GM19455 (cell line): ENCODE results near the gene AUTS2.

ENCODE experiments used
- ATAC-seq: cut with Tn5 transposase; IDR thresholded peaks from one replicate; pipeline ENCODE4 v1.9.1; 2021; ENCODE audit not compliant: unreplicated experiment

The AUTS2 gene

GRCh38 chr7:70016044-70016770 lies 417.9 kb downstream of the AUTS2 start:
- ATAC-seq, result no peak

- ATAC-seq, result no peak
These were observed 419.1 kb downstream of the AUTS2 start for GRCh38 chr7:70017357-70017756.

- ATAC-seq, result no peak
These were observed 420.4 kb downstream of the AUTS2 start for GRCh38 chr7:70018700-70019099.

- ATAC-seq, result no peak
These were observed 429.6 kb downstream of the AUTS2 start for GRCh38 chr7:70027867-70028266.

GRCh38 chr7:70028620-70029019 lies 430.3 kb downstream of the AUTS2 start:
- ATAC-seq, result no peak

GRCh38 chr7:70029993-70030392 lies 431.7 kb downstream of the AUTS2 start:
- no peak for ATAC-seq

- ATAC-seq, result no peak
These were observed 432.5 kb downstream of the AUTS2 start for GRCh38 chr7:70030745-70031144.

GRCh38 chr7:70031245-70031644 lies 433.0 kb downstream of the AUTS2 start:
- ATAC-seq, result no peak

- ATAC-seq, result no peak
These were observed 434.4 kb downstream of the AUTS2 start for GRCh38 chr7:70032649-70033048.

GRCh38 chr7:70033226-70033625 lies 435.0 kb downstream of the AUTS2 start:
- ATAC-seq, result no peak

- no peak for ATAC-seq
These were observed 436.7 kb downstream of the AUTS2 start for GRCh38 chr7:70034999-70035398.

GRCh38 chr7:70035519-70035918 lies 437.2 kb downstream of the AUTS2 start:
- ATAC-seq, result no peak

- no peak for ATAC-seq
These were observed 437.7 kb downstream of the AUTS2 start for GRCh38 chr7:70035955-70036354.

- ATAC-seq, result no peak
These were observed 438.4 kb downstream of the AUTS2 start for GRCh38 chr7:70036695-70037094.

GRCh38 chr7:70037171-70037933 lies 439.1 kb downstream of the AUTS2 start:
- ATAC-seq, result no peak

- no peak for ATAC-seq
These were observed 441.8 kb downstream of the AUTS2 start for GRCh38 chr7:70040051-70040450.

GRCh38 chr7:70040970-70041766 lies 442.9 kb downstream of the AUTS2 start:
- ATAC-seq, result no peak

GRCh38 chr7:70042533-70042932 lies 444.3 kb downstream of the AUTS2 start:
- ATAC-seq, result no peak

GRCh38 chr7:70043015-70043538 lies 444.8 kb downstream of the AUTS2 start:
- ATAC-seq, result no peak

GRCh38 chr7:70044064-70044463 lies 445.8 kb downstream of the AUTS2 start:
- no peak for ATAC-seq

- no peak for ATAC-seq
These were observed 446.2 kb downstream of the AUTS2 start for GRCh38 chr7:70044525-70044924.
